Retinal pigment epithelial cell (primary cell): ENCODE data around the gene AFDN.

Experiments
- DNase-seq: peaks from one replicate; pipeline ENCODE4 v3.0.0-alpha.2; 2010; ENCODE audit warnings: low read depth
- H3K4me3 ChIP-seq: 2 replicates; pipeline ENCODE4 v1.5.1; 2011; ENCODE audit warnings: mild to moderate bottlenecking, low read length, control low read depth, moderate library complexity
- CTCF ChIP-seq: conservative IDR thresholded peaks from 2 replicates; pipeline ENCODE4 v1.5.1; 2011; ENCODE audit warnings: low read depth, low read length, control low read depth, inconsistent platforms

AFDN gene

DNA sequence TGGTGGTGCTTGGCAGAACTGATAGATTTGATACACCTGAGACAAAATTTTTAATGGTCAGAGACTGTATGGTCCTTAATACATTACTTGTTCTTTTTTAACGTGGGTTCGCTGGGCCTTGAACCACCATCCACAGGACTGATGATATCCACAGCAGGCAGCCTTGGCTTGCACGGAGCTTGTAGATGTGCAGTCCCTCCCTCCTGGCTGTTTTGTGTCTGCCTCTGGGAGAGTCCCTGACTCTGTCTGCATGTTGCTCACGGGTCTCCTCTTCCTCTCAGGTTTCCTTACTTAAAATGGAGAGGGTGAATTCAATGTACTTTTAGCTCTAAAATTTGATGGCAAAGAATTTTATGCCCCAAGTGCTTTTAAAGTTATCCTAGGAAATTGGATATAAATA is 188.3 kb downstream of the AFDN start:
- no peak for DNase-seq
- no peak overlapping the region for H3K4me3 ChIP-seq
- no peak for TF ChIP-seq CTCF

- no peak for DNase-seq
- no peak for TF ChIP-seq CTCF
These were observed 188.9 kb downstream of the AFDN start for GRCh38 chr6:168015482-168016175.

DNA sequence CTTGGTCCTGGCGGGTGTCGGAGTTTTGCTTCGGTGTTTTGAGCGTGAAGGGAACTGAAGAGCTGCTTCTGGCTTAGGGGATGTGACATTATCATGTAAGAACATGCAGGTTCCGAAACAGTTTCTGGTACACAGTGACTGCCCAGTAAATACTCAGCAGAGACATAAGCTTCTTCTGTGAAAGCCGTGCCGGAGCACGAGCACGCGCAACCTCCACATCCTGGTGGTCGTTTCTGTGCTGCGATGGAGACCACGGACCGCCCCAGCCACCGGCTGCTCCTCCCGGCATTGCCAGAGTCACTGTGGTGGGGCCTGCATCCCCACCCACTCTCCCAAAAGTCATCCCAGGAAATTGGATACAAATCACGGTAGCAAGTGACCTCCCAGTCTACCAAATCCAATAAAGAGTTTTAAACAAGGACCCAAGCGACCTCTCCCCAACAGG is 189.5 kb downstream of the AFDN start:
- no peak overlapping the region for H3K4me3 ChIP-seq
- TF ChIP-seq CTCF = no peak

More at GRCh38 chr6:168015482-168016175, 188.9 kb downstream of the AFDN start:
- H3K4me3 ChIP-seq = no peak overlapping the region

GRCh38 chr6:168016721-168017525 is 190.2 kb downstream of the AFDN start:
- DNase-seq = no peak
- H3K4me3 ChIP-seq = no peak overlapping the region
- no peak for TF ChIP-seq CTCF

More for the DNA sequence above, 189.5 kb downstream of the AFDN start:
- no peak for DNase-seq

DNA sequence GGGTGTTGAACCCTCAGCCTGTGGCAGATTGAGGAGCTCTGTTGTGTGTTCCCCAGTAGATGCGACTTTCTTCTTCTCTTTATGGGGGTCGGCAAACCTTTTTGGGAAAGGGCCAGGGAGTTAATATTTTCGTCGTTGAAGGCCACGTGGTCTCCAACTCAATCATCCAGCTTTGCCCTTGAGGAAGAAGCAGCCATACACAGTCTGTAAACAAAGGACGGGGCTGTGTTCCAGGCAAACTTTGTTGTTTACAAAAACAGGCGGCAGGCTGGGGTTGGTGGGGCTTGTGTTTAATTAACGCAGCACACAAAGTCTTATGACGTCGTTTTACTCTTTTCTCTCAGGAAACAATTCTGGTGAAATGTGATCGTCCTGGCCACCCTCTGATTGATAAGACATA is 190.9 kb downstream of the AFDN start:
- no peak for TF ChIP-seq CTCF
- no peak overlapping the region for H3K4me3 ChIP-seq
- DNase-seq = no peak

DNA sequence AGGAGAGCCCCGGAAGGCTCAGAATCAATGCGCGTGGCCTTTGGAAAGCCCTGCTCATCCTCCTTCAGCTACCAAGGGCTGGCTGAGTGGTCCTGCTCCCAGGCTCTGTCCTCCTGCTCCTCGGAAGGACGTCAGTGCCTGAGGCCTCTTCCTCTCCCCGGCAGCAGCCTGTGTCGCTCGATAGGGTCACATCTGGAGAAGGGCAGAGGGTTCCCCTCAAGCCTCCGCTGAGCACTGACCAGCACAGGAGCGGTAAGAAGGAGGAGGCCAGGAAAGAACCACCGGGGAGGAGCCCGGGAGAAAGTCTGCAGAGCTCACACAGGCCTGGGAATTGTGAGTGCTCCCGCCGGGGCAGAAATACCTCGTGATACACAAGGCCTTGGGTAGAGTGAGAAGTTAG is 192.0 kb downstream of the AFDN start:
- TF ChIP-seq CTCF = no peak
- H3K4me3 ChIP-seq = no peak overlapping the region
- DNase-seq = no peak

DNA sequence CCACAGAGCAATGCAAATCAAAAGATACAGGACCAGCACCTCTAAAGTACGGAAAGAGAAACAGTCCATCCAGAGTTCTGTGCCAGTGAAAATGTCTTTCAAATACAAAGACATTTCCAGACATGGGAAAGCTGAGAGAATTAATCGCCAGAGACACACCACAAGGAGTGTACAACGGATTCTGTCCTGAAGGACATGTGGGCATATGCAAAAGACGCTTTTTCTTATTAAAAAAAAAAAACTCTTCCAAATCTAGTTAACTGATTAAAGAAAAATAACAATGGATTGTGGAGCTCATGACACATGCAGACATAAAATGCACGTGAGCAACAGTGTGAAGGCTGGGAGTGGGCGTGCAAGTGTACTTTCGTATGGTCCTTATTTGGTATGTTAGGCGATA is 193.5 kb downstream of the AFDN start:
- H3K4me3 ChIP-seq = no peak overlapping the region
- no peak for DNase-seq
- TF ChIP-seq CTCF = no peak
